ENCODE data around the gene APPBP2. TPM values are rescaled to one million over a fixed set of nuclear protein-coding genes. Genes with fewer than 3 reads are reported as not detected.
"Not testable (repeated sequence)": the region's sequence is repeated elsewhere in the genome, so short reads cannot be mapped to it uniquely, and the experiment has no call there.

APPBP2 gene
- total and polyA plus RNA-seq, 2 of the 8 experiments (the other 6 are each of a cell fraction or from before 2014, with no cell fraction given), result 3.3 to 18.0 TPM

- TF ChIP-seq JUND (IDR thresholded peaks at IDR 0.05; ENCODE audit: low read length) (no peak), YY1 (IDR thresholded peaks at IDR 0.05; ENCODE audit: low read depth, low read length) (0 out of 2 replicates have a peak, but pooled peaks have one; percentile 32)
These were observed 104.5 kb downstream of the APPBP2 start (continued) for GRCh38 chr17:60421273-60422161.

GRCh38 chr17:60419875-60420274 is 106.2 kb downstream of the APPBP2 start:
- CTCF ChIA-PET (ENCODE audit: partially characterized antibody), result interaction anchor here (0.7 to 1.2 kb wide), 3 partner anchors 15 to 82 kb away, joined by 3 read pairs; no protein-coding TSS in a partner anchor
- POLR2A ChIA-PET (ENCODE audit: partially characterized antibody); H3K4me2 ChIP-seq (ENCODE audit: insufficient read depth in 1 of 2, low read depth in 2 of 2, low read length in 2 of 2); H3K23me2 ChIP-seq (ENCODE audit: low read depth, low read length); H4K8ac ChIP-seq (ENCODE audit: extremely low read depth, insufficient read depth, low read length); H2BK12ac ChIP-seq (ENCODE audit: low read depth, low read length); H2BK120ac ChIP-seq (replicated peaks; ENCODE audit: low read depth, low read length); H2AK5ac ChIP-seq (ENCODE audit: low read depth, low read length); H4K5ac ChIP-seq (ENCODE audit: insufficient read length, low read depth, low read length); H3K79me1 ChIP-seq (ENCODE audit: low read depth, low read length); H2BK15ac ChIP-seq (ENCODE audit: low read length); FAIRE-seq; H3K36me3 ChIP-seq (ENCODE audit: control insufficient read depth in 2 of 4, insufficient read depth in 4 of 4, low read length in 3 of 4); H3K14ac ChIP-seq (ENCODE audit: insufficient read length); H3K4ac ChIP-seq (replicated peaks; ENCODE audit: insufficient read length, low read depth, low read length); H3K18ac ChIP-seq (ENCODE audit: extremely low read depth, low read length); H3K9me3 ChIP-seq (ENCODE audit: insufficient read depth in 2 of 2, low read depth in 1 of 2, low read length in 1 of 2); H3K27ac ChIP-seq (ENCODE audit: low read depth, low read length); H3K23ac ChIP-seq (ENCODE audit: insufficient read length); H3K9ac ChIP-seq (replicated peaks in 1 of 4; ENCODE audit: extremely low read depth in 1 of 4, low read depth in 3 of 4, low read length in 3 of 4); H3K56ac ChIP-seq (replicated peaks; ENCODE audit: insufficient read length, low read depth, low read length); DNase-seq (ENCODE audit: low read depth in 1 of 2, low spot score in 2 of 2); H4K20me1 ChIP-seq (replicated peaks in 1 of 2; ENCODE audit: control insufficient read depth in 1 of 2, insufficient read depth in 2 of 2, low read length in 2 of 2); H3K4me3 ChIP-seq (ENCODE audit: extremely low read depth in 1 of 4, insufficient read depth in 2 of 4, low read depth in 3 of 4, low read length in 4 of 4); H2BK20ac ChIP-seq (ENCODE audit: low read length); H3K79me2 ChIP-seq (ENCODE audit: control insufficient read depth in 1 of 2, insufficient read depth in 2 of 2, low read length in 2 of 2); H3K4me1 ChIP-seq (replicated peaks in 1 of 4; ENCODE audit: control insufficient read depth in 3 of 4, insufficient read depth in 4 of 4, low read length in 3 of 4); H2BK5ac ChIP-seq (ENCODE audit: low read depth, low read length); H4K91ac ChIP-seq (replicated peaks; ENCODE audit: insufficient read length, low read length); H2AFZ ChIP-seq (ENCODE audit: low read length): not testable (repeated sequence)
- H3K27me3 ChIP-seq (replicated peaks in 1 of 4; ENCODE audit: control insufficient read depth in 3 of 4, extremely low read depth in 1 of 4, insufficient read depth in 3 of 4, low read length in 3 of 4), result peaks cover 0 to 11% (median 9%) of the 10 kb centered on the region in 4 experiments; a peak in 4 of 7 replicates
- 92% methylated on average over 7 of the region's 7 CpGs; no CpG with 5 or more reads in 1 of the 2 experiments for WGBS, 2 experiments (ENCODE audit: extremely low coverage in 1 of 2, insufficient coverage in 1 of 2, insufficient read length in 1 of 2, insufficient replicate concordance in 2 of 2, low coverage in 1 of 2, low lambda C conversion rate in 2 of 2, missing lambda C conversion rate in 1 of 2)

Measured in H1 (cell line).